Mesenchymal stem cell (in vitro differentiated cells and primary cell): ENCODE results near the gene CDK11A.
"Not testable (repeated sequence)": the region's sequence is repeated elsewhere in the genome, so short reads cannot be mapped to it uniquely, and the experiment has no call there.

Experiments
- DNase-seq: peaks from one replicate; pipeline ENCODE4 v3.0.0-alpha.2; 2013
- H2AFZ ChIP-seq: one replicate; pipeline ENCODE4 v1.6.1; 2013; ENCODE audit warnings: low read depth, mild to moderate bottlenecking, control low read depth, inconsistent platforms, low read length, moderate library complexity
- H2AK5ac ChIP-seq: 2 replicates; pipeline ENCODE4 v1.6.1; 2013; ENCODE audit warnings: low read length, moderate library complexity, mild to moderate bottlenecking, inconsistent platforms; ENCODE audit not compliant: severe bottlenecking
- H2BK120ac ChIP-seq: one replicate; pipeline ENCODE4 v1.6.1; 2013; ENCODE audit warnings: low read depth, mild to moderate bottlenecking, inconsistent platforms, low read length, moderate library complexity
- H2BK12ac ChIP-seq, 2 experiments: one replicate each; pipeline ENCODE4 v1.6.1; 2013; ENCODE audit warnings: inconsistent platforms in 2 of 2, low read length in 2 of 2, mild to moderate bottlenecking in 2 of 2, moderate library complexity in 2 of 2, control low read depth in 1 of 2
- H2BK15ac ChIP-seq: one replicate; pipeline ENCODE4 v1.6.1; 2013; ENCODE audit warnings: mild to moderate bottlenecking, low read depth, inconsistent platforms; ENCODE audit not compliant: poor library complexity, severe bottlenecking
- H2BK5ac ChIP-seq: 2 replicates; pipeline ENCODE4 v1.6.1; 2013; ENCODE audit warnings: low read depth, mild to moderate bottlenecking, low read length, control low read depth, inconsistent platforms; ENCODE audit not compliant: poor library complexity, severe bottlenecking
- H3K14ac ChIP-seq, 2 experiments: one replicate each; pipeline ENCODE4 v1.6.1; 2013; ENCODE audit warnings: inconsistent platforms in 2 of 2, low read length in 2 of 2, control low read depth in 1 of 2, mild to moderate bottlenecking in 1 of 2, moderate library complexity in 1 of 2
- H3K18ac ChIP-seq, 2 experiments: one replicate each; pipeline ENCODE4 v1.6.1; 2013; ENCODE audit warnings: inconsistent platforms in 2 of 2, low read length in 2 of 2, control low read depth in 1 of 2, low read depth in 1 of 2, mild to moderate bottlenecking in 1 of 2
- H3K23ac ChIP-seq, 2 experiments: one replicate each; pipeline ENCODE4 v1.6.1; 2013; ENCODE audit warnings: inconsistent platforms in 2 of 2, low read length in 2 of 2, mild to moderate bottlenecking in 2 of 2, moderate library complexity in 2 of 2, control low read depth in 1 of 2
- H3K27ac ChIP-seq: 2 replicates; pipeline ENCODE4 v1.5.1; 2013; ENCODE audit warnings: mild to moderate bottlenecking, moderate library complexity, low read length, control low read depth, inconsistent platforms; ENCODE audit not compliant: poor library complexity, severe bottlenecking
- H3K27me3 ChIP-seq, 2 experiments: 2 replicates each; pipeline versions ENCODE4 v1.6.1 to v1.7.0; 2013; ENCODE audit warnings: low read length in 2 of 2, mild to moderate bottlenecking in 2 of 2, moderate library complexity in 2 of 2, control low read depth in 1 of 2, inconsistent platforms in 1 of 2; ENCODE audit not compliant: control insufficient read depth in 1 of 2, insufficient read depth in 1 of 2
- H3K36me3 ChIP-seq, 2 experiments: 2 replicates each; pipeline versions ENCODE4 v1.6.1 to v1.7.0; 2013; ENCODE audit warnings: low read length in 2 of 2, control low read depth in 1 of 2, inconsistent platforms in 1 of 2, low read depth in 1 of 2, mild to moderate bottlenecking in 1 of 2; ENCODE audit not compliant: insufficient read depth in 2 of 2, control insufficient read depth in 1 of 2
- H3K4ac ChIP-seq, 2 experiments: one replicate each; pipeline ENCODE4 v1.6.1; 2013; ENCODE audit warnings: inconsistent platforms in 2 of 2, low read length in 2 of 2, mild to moderate bottlenecking in 2 of 2, moderate library complexity in 2 of 2, control low read depth in 1 of 2, low read depth in 1 of 2
- H3K4me1 ChIP-seq: 2 replicates; pipeline ENCODE4 v1.6.1; 2013; ENCODE audit warnings: low read depth, low read length, control low read depth; ENCODE audit not compliant: control insufficient read depth, insufficient read depth
- H3K4me2 ChIP-seq: 2 replicates; pipeline ENCODE4 v1.6.1; 2013; ENCODE audit warnings: low read length, mild to moderate bottlenecking, inconsistent platforms; ENCODE audit not compliant: poor library complexity, severe bottlenecking
- H3K4me3 ChIP-seq, 2 experiments: 2 replicates each; pipeline versions ENCODE4 v1.5.1 to v1.7.0; 2013; ENCODE audit warnings: low read length in 2 of 2, mild to moderate bottlenecking in 2 of 2, control low read depth in 1 of 2, low read depth in 1 of 2; ENCODE audit not compliant: insufficient read depth in 1 of 2
- H3K79me1 ChIP-seq: replicated peaks from 2 replicates; pipeline ENCODE4 v1.6.1; 2013; ENCODE audit warnings: mild to moderate bottlenecking, control low read depth, low read length, inconsistent platforms; ENCODE audit not compliant: poor library complexity, severe bottlenecking
- H3K9ac ChIP-seq: 2 replicates; pipeline ENCODE4 v1.7.0; 2013; ENCODE audit warnings: mild to moderate bottlenecking, low read length, moderate library complexity
- H3K9me3 ChIP-seq: 2 replicates; pipeline ENCODE4 v1.7.0; 2013; ENCODE audit warnings: mild to moderate bottlenecking, low read length; ENCODE audit not compliant: control insufficient read depth
- H4K8ac ChIP-seq: one replicate; pipeline ENCODE4 v1.6.1; 2013; ENCODE audit warnings: inconsistent platforms, mild to moderate bottlenecking, low read length, moderate library complexity
- H4K91ac ChIP-seq: one replicate; pipeline ENCODE4 v1.6.1; 2013; ENCODE audit warnings: mild to moderate bottlenecking, low read length, inconsistent platforms
- WGBS: methylation state at CpG from one replicate; pipeline ENCODE4 v1.1.7; 2013; ENCODE audit warnings: mixed read lengths; 5-methylcytosine and 5-hydroxymethylcytosine counted together

Gene CDK11A

DNA sequence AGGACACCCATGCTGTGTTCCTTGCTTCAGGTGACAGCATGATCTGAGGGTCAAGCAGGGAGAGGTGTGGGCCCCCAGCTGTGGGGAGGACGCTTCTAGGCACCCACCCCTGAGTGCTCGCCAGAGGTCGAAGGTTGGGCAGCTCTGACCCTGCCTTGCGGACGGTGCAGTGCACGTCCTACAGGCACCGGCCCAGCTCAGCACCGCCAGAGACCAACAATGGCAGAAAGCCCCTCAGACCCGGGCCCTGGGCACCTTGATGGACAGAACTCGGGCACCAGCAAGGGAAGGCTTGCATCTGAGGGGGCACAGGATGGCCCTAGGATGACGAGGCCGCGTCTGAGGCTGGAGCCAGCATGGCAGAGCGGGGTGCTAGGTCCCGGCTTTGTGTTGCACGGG, 29.4 kb upstream of the CDK11A start:
- Histone ChIP-seq H2BK5ac (no peak overlapping the region), H2BK12ac (no peak overlapping the region), H2BK120ac (no peak overlapping the region), H2BK15ac (no peak overlapping the region), H3K9me3 (no peaks in the 10 kb centered on the region), H3K27me3 (no peaks in the 10 kb centered on the region), H3K4me2 (no peak overlapping the region), H4K91ac (no peak overlapping the region), H3K79me1 (peaks cover 35% of the 10 kb centered on the region), H3K27ac (no peak overlapping the region), H3K36me3 (peaks cover 48 to 66% of the 10 kb centered on the region in 2 experiments), H2AFZ (no peak overlapping the region), H3K4me3 (no peak overlapping the region), H4K8ac (no peak overlapping the region), H3K4me1 (peaks cover 5% of the 10 kb centered on the region), H3K14ac (no peak overlapping the region), H3K23ac (no peak overlapping the region), H2AK5ac (no peak overlapping the region), H3K18ac (no peak overlapping the region), H3K4ac (no peak overlapping the region), H3K9ac (no peak overlapping the region)
- WGBS, result 93% methylated on average over 16 of the region's 16 CpGs
- no peak for DNase-seq

DNA sequence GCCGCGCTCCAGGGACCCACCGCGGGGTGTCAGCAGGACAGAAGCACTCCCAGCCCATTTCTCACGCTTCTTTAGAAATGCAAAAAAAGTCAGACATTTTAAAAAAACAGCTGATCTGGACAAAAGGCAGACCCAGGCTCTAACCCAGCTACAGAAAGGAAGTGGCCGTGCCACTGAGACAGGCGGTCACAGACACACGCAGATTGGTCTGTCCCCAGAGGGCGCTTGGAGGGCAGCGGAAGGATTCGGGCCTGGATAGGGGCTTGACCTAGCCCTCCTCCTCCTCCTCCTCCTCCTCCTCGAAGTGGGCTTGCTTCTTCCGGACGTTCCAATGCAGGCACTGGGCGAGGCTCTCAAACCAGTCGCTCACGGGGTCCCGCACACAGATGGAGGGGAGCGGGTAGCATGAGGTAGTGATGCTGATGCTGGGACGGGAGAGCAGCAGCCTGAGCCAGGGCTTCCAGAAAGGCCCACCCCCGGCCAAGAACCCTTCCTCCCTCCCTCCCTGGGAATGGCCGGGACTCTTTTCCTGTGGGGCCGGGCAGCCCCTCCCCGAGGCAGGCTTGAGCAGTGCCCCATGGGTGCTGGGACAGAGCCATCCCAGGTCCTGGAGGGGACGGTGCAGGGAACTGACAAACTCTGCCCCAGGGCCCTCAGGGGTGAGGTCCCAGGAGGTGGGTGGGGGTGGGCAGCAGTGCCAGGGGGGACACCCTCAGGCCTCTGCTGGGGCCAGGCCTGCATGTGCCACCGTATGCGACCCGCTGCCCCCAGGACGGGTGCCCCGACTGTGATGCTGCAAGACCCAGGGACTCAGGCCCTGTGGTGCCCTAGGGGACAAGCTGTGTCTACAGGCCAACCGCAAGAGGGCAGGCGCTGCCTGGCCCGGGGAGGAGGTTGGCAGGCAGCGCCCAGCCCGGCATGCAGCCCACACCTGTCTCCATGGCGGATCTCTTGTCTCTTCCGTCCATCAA, 28.8 kb upstream of the CDK11A start:
- H3K14ac ChIP-seq, result no peak overlapping the region
- no peak overlapping the region for H4K8ac ChIP-seq
- H3K4me2 ChIP-seq, result no peak overlapping the region
- no peak overlapping the region for H2AFZ ChIP-seq
- no peak overlapping the region for H3K23ac ChIP-seq
- no peak overlapping the region for H2BK12ac ChIP-seq
- DNase-seq, result no peak
- H2BK5ac ChIP-seq, result no peak overlapping the region
- no peak overlapping the region for H2AK5ac ChIP-seq
- peaks cover 2% of the 10 kb centered on the region for H3K4me1 ChIP-seq
- H3K36me3 ChIP-seq, result peaks cover 45 to 59% of the 10 kb centered on the region in 2 experiments
- H3K27me3 ChIP-seq, result no peaks in the 10 kb centered on the region
- no peak overlapping the region for H2BK120ac ChIP-seq
- H3K27ac ChIP-seq, result no peak overlapping the region
- no peaks in the 10 kb centered on the region for H3K9me3 ChIP-seq
- no peak overlapping the region for H2BK15ac ChIP-seq
- no peak overlapping the region for H4K91ac ChIP-seq
- H3K4me3 ChIP-seq, result no peak overlapping the region
- H3K79me1 ChIP-seq, result peaks cover 29% of the 10 kb centered on the region
- no peak overlapping the region for H3K18ac ChIP-seq
- WGBS, result 98% methylated on average over 24 of the region's 37 CpGs
- H3K4ac ChIP-seq, result no peak overlapping the region
- H3K9ac ChIP-seq, result no peak overlapping the region

DNA sequence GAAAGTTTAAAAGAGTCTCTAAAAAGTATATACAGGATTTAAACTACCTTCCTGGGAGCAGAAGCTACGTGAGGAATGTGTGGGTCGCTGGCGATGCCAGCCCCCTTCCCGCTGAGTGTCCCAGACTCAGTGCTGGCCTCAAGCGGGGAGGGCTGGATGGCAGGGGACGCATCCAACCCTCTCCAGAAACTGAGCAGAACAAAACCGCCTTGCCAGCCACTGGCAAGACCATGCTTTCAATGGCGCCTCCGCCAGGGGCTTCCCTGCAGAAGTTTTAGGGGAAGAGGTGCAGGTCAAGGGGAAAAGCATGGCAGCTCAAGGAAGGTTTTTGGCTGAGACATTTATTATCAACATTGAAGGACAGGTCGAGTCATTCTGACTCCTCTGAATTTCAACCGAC, 28.0 kb upstream of the CDK11A start:
- no peak for DNase-seq
- Histone ChIP-seq H3K27ac (no peak overlapping the region), H3K36me3 (peaks cover 45 to 52% of the 10 kb centered on the region in 2 experiments), H2BK12ac (no peak overlapping the region), H2BK120ac (no peak overlapping the region), H3K14ac (no peak overlapping the region), H3K9me3 (no peaks in the 10 kb centered on the region), H3K18ac (no peak overlapping the region), H4K91ac (no peak overlapping the region), H4K8ac (no peak overlapping the region), H3K4me2 (no peak overlapping the region), H3K23ac (no peak overlapping the region), H3K27me3 (no peaks in the 10 kb centered on the region), H3K4me1 (peaks cover 2% of the 10 kb centered on the region), H3K79me1 (peaks cover 22% of the 10 kb centered on the region), H2BK15ac (no peak overlapping the region), H3K9ac (no peak overlapping the region), H2AFZ (no peak overlapping the region), H3K4ac (no peak overlapping the region), H3K4me3 (no peak overlapping the region), H2AK5ac (no peak overlapping the region), H2BK5ac (no peak overlapping the region)
- WGBS, result 93% methylated on average over 11 of the region's 11 CpGs

DNA sequence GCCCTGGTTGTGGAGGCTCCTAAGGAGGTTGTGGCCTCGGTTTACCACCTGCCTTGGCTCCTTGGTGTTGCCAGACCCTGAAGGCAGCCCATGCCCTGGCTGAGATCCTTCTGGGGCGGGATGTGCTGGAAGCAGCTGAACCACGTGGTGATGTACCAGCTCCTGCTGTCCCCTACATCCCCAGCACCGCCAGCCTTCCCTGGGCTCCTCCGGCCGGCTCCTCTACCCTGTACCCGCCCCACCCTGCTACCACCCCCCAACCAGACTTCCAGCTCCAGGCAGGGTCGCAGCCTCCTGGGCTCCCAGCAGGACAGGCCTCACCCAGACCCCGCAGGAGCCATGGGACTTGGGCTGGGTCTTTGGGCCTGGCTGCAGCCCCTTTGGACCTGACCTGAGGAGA, 25.8 kb upstream of the CDK11A start:
- not testable (repeated sequence) for H4K8ac ChIP-seq, H2AFZ ChIP-seq, H3K9me3 ChIP-seq, H4K91ac ChIP-seq, H3K14ac ChIP-seq, H3K79me1 ChIP-seq, DNase-seq, H2AK5ac ChIP-seq, H2BK120ac ChIP-seq, H2BK12ac ChIP-seq, H2BK15ac ChIP-seq, H3K4ac ChIP-seq, H3K27me3 ChIP-seq, H3K23ac ChIP-seq, H3K4me2 ChIP-seq, H2BK5ac ChIP-seq, H3K4me1 ChIP-seq, H3K4me3 ChIP-seq, H3K27ac ChIP-seq, H3K9ac ChIP-seq, H3K18ac ChIP-seq
- H3K36me3 ChIP-seq, result peaks cover 28 to 29% of the 10 kb centered on the region in 2 experiments
- WGBS, result 75% methylated on average over 3 of the region's 9 CpGs
